GM21723 (cell line): ENCODE measurements around the gene ARHGEF4.

ENCODE experiments used
- ATAC-seq: cut with Tn5 transposase; IDR thresholded peaks from one replicate; pipeline ENCODE4 v1.9.1; 2021; ENCODE audit warnings: mild to moderate bottlenecking, moderate library complexity; ENCODE audit not compliant: unreplicated experiment

The ARHGEF4 gene

GRCh38 chr2:131034122-131035051 lies 197.7 kb downstream of the ARHGEF4 start:
- no peak for ATAC-seq

- ATAC-seq = no peak
Measured at GRCh38 chr2:131035112-131035825, 198.6 kb downstream of the ARHGEF4 start.

GRCh38 chr2:131035826-131036231 lies 199.1 kb downstream of the ARHGEF4 start:
- ATAC-seq = no peak

GRCh38 chr2:131036269-131036668 lies 199.6 kb downstream of the ARHGEF4 start:
- no peak for ATAC-seq

- ATAC-seq = no peak
Measured at GRCh38 chr2:131036696-131037397, 200.1 kb downstream of the ARHGEF4 start.

GRCh38 chr2:131037398-131038257 lies 200.9 kb downstream of the ARHGEF4 start:
- no peak for ATAC-seq

- no peak for ATAC-seq
Measured at GRCh38 chr2:131038258-131039100, 201.8 kb downstream of the ARHGEF4 start.

GRCh38 chr2:131039101-131039440 lies 202.4 kb downstream of the ARHGEF4 start:
- ATAC-seq = no peak

- no peak for ATAC-seq
Measured at GRCh38 chr2:131039535-131039907, 202.8 kb downstream of the ARHGEF4 start.

GRCh38 chr2:131039908-131040660 lies 203.4 kb downstream of the ARHGEF4 start:
- no peak for ATAC-seq

GRCh38 chr2:131040661-131041401 lies 204.1 kb downstream of the ARHGEF4 start:
- ATAC-seq = no peak

GRCh38 chr2:131041402-131042147 lies 204.9 kb downstream of the ARHGEF4 start:
- ATAC-seq = no peak

GRCh38 chr2:131042148-131042775 lies 205.5 kb downstream of the ARHGEF4 start:
- ATAC-seq = no peak

- ATAC-seq = no peak
Measured at GRCh38 chr2:131043199-131044074, 206.7 kb downstream of the ARHGEF4 start.

GRCh38 chr2:131044075-131044756 lies 207.5 kb downstream of the ARHGEF4 start:
- no peak for ATAC-seq

- no peak for ATAC-seq
Measured at GRCh38 chr2:131044757-131045150, 208.0 kb downstream of the ARHGEF4 start.
